Measurements from ENCODE around the gene ANKRD28.
"Not testable (repeated sequence)": the region's sequence is repeated elsewhere in the genome, so short reads cannot be mapped to it uniquely, and the experiment has no call there.

Gene ANKRD28

GRCh38 chr3:15801298-15801697, 3.5 kb upstream of the ANKRD28 start:
- DNase-seq: no peak

- no peak for DNase-seq
Measured at GRCh38 chr3:15800780-15801179, 3.0 kb upstream of the ANKRD28 start.

- no peak for DNase-seq
Measured at GRCh38 chr3:15800327-15800726, 2.5 kb upstream of the ANKRD28 start.

- no peak for DNase-seq
Measured at GRCh38 chr3:15798533-15799245, 910 bp upstream of the ANKRD28 start.

- no peak for DNase-seq
Measured at GRCh38 chr3:15796771-15797641, 773 bp downstream of the ANKRD28 start.

- no peak for DNase-seq
Measured at GRCh38 chr3:15796331-15796730, 1.4 kb downstream of the ANKRD28 start.

GRCh38 chr3:15795651-15796308, 2.0 kb downstream of the ANKRD28 start:
- DNase-seq: no peak

- DNase-seq: no peak
Measured at GRCh38 chr3:15794842-15795650, 2.7 kb downstream of the ANKRD28 start.

GRCh38 chr3:15794303-15794771, 3.4 kb downstream of the ANKRD28 start:
- no peak for DNase-seq

- DNase-seq: no peak
Measured at GRCh38 chr3:15791525-15791924, 6.3 kb downstream of the ANKRD28 start.

GRCh38 chr3:15787941-15788340, 9.8 kb downstream of the ANKRD28 start:
- no peak for DNase-seq

GRCh38 chr3:15787526-15787925, 10.3 kb downstream of the ANKRD28 start:
- DNase-seq: no peak

- DNase-seq: no peak
Measured at GRCh38 chr3:15783361-15783969, 14.3 kb downstream of the ANKRD28 start.

GRCh38 chr3:15782429-15782828, 15.3 kb downstream of the ANKRD28 start:
- DNase-seq: no peak

GRCh38 chr3:15781637-15782402, 16.0 kb downstream of the ANKRD28 start:
- DNase-seq: no peak

GRCh38 chr3:15781131-15781530, 16.6 kb downstream of the ANKRD28 start:
- DNase-seq: no peak

- no peak for DNase-seq
Measured at GRCh38 chr3:15779111-15779510, 18.7 kb downstream of the ANKRD28 start.

- DNase-seq: no peak
Measured at GRCh38 chr3:15778332-15778858, 19.4 kb downstream of the ANKRD28 start.

- not testable (repeated sequence) for DNase-seq
Measured at GRCh38 chr3:15774931-15775560, 22.7 kb downstream of the ANKRD28 start.

- no peak for DNase-seq
Measured at GRCh38 chr3:15771444-15771843, 26.3 kb downstream of the ANKRD28 start.
